ENCODE results near the gene FBXL2.

DNA sequence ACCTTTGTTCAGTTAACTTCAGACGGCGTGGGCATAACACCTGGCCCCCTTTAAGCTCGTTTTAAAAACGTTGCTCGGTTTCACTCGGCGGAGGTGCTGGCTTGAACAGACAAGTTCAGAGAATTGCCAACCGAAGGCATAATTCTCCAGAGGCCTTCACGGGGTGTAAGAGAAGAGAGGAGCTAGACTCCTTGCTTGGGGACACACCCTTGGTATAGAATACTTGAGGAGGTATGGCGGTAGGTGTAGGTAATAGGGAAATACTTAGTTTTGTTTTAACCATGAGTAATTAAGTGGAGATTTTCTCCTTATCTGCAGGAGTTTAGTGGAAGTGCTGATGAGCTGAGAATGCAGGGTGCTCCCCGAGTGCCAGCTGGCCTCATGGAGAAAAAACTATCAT lies 921 bp downstream of the FBXL2 start:
- TF ChIP-seq, protein P1, sequence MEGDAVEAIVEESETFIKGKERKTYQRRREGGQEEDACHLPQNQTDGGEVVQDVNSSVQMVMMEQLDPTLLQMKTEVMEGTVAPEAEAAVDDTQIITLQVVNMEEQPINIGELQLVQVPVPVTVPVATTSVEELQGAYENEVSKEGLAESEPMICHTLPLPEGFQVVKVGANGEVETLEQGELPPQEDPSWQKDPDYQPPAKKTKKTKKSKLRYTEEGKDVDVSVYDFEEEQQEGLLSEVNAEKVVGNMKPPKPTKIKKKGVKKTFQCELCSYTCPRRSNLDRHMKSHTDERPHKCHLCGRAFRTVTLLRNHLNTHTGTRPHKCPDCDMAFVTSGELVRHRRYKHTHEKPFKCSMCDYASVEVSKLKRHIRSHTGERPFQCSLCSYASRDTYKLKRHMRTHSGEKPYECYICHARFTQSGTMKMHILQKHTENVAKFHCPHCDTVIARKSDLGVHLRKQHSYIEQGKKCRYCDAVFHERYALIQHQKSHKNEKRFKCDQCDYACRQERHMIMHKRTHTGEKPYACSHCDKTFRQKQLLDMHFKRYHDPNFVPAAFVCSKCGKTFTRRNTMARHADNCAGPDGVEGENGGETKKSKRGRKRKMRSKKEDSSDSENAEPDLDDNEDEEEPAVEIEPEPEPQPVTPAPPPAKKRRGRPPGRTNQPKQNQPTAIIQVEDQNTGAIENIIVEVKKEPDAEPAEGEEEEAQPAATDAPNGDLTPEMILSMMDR (conservative IDR thresholded peaks at IDR 0.05) = no peak
- no peak for TF ChIP-seq EZH2 (IDR thresholded peaks at IDR 0.05; ENCODE audit: low read depth)

Data from PC-9 (cell line).